HepG2 (cell line): ENCODE results near the gene PRSS53. TPM values are rescaled to one million over a fixed set of nuclear protein-coding genes. Genes with fewer than 3 reads are reported as not detected.
A peak's percentile ranks its signal among the peaks of the same experiment; 100 is the strongest.

Experiments used
- ATF3 ChIP-seq: sonication (generic); formaldehyde crosslinking; IDR thresholded peaks from 2 replicates; pipeline ENCODE4 v1.4.0; 2020; ENCODE audit warnings: missing genetic modification reagents
- DPF2 ChIP-seq: sonication (generic); formaldehyde crosslinking; IDR thresholded peaks from 2 replicates; pipeline ENCODE4 v1.4.0; 2020; ENCODE audit warnings: mild to moderate bottlenecking, low read depth, missing genetic modification reagents, borderline replicate concordance
- E2F2 ChIP-seq: sonication (generic); formaldehyde crosslinking; IDR thresholded peaks from 2 replicates; pipeline ENCODE4 v1.4.0; 2020; ENCODE audit warnings: missing genetic modification reagents, borderline replicate concordance
- EP300 ChIP-seq, 3 experiments: sonication (generic) in 1 of 3; formaldehyde crosslinking in 1 of 3; IDR thresholded peaks; 2 replicates each; pipeline versions ENCODE4 v1.5.1 to v1.6.1; 2011 to 2020; ENCODE audit warnings: low read depth in 2 of 3, low read length in 2 of 3, borderline replicate concordance in 1 of 3, improper control_type of control experiment in 1 of 3, mild to moderate bottlenecking in 1 of 3, missing genetic modification reagents in 1 of 3, moderate library complexity in 1 of 3
- FOSL1 ChIP-seq: sonication (generic); formaldehyde crosslinking; IDR thresholded peaks from 2 replicates; pipeline ENCODE4 v1.9.0; 2021; ENCODE audit warnings: missing genetic modification reagents, borderline replicate concordance
- GPN1 ChIP-seq: sonication (generic); formaldehyde crosslinking; IDR thresholded peaks from 2 replicates; pipeline ENCODE4 v1.5.1; 2020; ENCODE audit warnings: missing genetic modification reagents, borderline replicate concordance
- GTF3A ChIP-seq: sonication (generic); formaldehyde crosslinking; conservative IDR thresholded peaks from 2 replicates; pipeline ENCODE4 v1.4.0; 2020; ENCODE audit warnings: mild to moderate bottlenecking, missing genetic modification reagents
- JARID2 ChIP-seq: sonication (generic); formaldehyde crosslinking; IDR thresholded peaks from 2 replicates; pipeline ENCODE4 v1.8.1; 2023; ENCODE audit warnings: missing genetic modification reagents, inconsistent platforms; ENCODE audit not compliant: insufficient replicate concordance
- KLF11 ChIP-seq: IDR thresholded peaks from 2 replicates; pipeline ENCODE4 v1.6.1; 2016; ENCODE audit warnings: missing compliant biosample characterization
- NCOR1 ChIP-seq: fragments of 200-600 bp; sonication (generic); IDR thresholded peaks from 2 replicates; pipeline ENCODE4 v1.7.0; 2017; ENCODE audit warnings: antibody characterized with exemption, low read length, borderline replicate concordance
- SMAD9 ChIP-seq: sonication (generic); formaldehyde crosslinking; IDR thresholded peaks from 2 replicates; pipeline ENCODE4 v1.5.1; 2020; ENCODE audit warnings: mild to moderate bottlenecking, missing genetic modification reagents
- SPEN ChIP-seq: sonication (generic); formaldehyde crosslinking; IDR thresholded peaks from 2 replicates; pipeline ENCODE4 v1.5.1; 2020; ENCODE audit warnings: low read depth, mild to moderate bottlenecking, missing genetic modification reagents
- SYNCRIP ChIP-seq: fragments of 200-400 bp; formaldehyde crosslinking; IDR thresholded peaks from 2 replicates; pipeline ENCODE4 v1.6.1; 2018; ENCODE audit warnings: mild to moderate bottlenecking, low read depth, low read length; ENCODE audit not compliant: insufficient read depth
- TFAP4 ChIP-seq: sonication (generic); IDR thresholded peaks from 2 replicates; pipeline ENCODE4 v1.6.1; 2016; ENCODE audit warnings: low read depth, borderline replicate concordance
- ZMYM2 ChIP-seq: sonication (generic); formaldehyde crosslinking; IDR thresholded peaks from 2 replicates; pipeline ENCODE4 v1.8.0; 2022; ENCODE audit warnings: mild to moderate bottlenecking, missing genetic modification reagents
- ZNF160 ChIP-seq: sonication (generic); formaldehyde crosslinking; IDR thresholded peaks from 2 replicates; pipeline ENCODE4 v1.8.0; 2022; ENCODE audit warnings: mild to moderate bottlenecking, inconsistent platforms, missing genetic modification reagents
- ZNF235 ChIP-seq: sonication (generic); formaldehyde crosslinking; IDR thresholded peaks from 2 replicates; pipeline ENCODE4 v1.8.1; 2023; ENCODE audit warnings: mild to moderate bottlenecking, missing genetic modification reagents, borderline replicate concordance
- ZNF24 ChIP-seq: fragments of 450-650 bp; IDR thresholded peaks from 2 replicates; pipeline ENCODE4 v1.6.1; 2017; ENCODE audit warnings: antibody characterized with exemption, mild to moderate bottlenecking
- ZNF547 ChIP-seq: sonication (generic); formaldehyde crosslinking; IDR thresholded peaks from 2 replicates; pipeline ENCODE4 v1.5.1; 2020; ENCODE audit warnings: mild to moderate bottlenecking, missing genetic modification reagents
- ZNF652 ChIP-seq: IDR thresholded peaks from 2 replicates; pipeline ENCODE4 v1.6.1; 2016; ENCODE audit warnings: low read depth, borderline replicate concordance
- ZSCAN25 ChIP-seq: sonication (generic); formaldehyde crosslinking; IDR thresholded peaks from 2 replicates; pipeline ENCODE4 v1.8.0; 2022; ENCODE audit warnings: mild to moderate bottlenecking, missing genetic modification reagents
- polyA plus RNA-seq, 8 experiments: library from polyadenylated mRNA; depleted of rRNA in 3 of 8; stranded (reverse) in 7 of 8; unstranded in 1 of 8; fragments of >200 nt; fragmentation: Illumina TruSeq in 4 of 8; extraction: Trizol in 4 of 8; gene quantifications; 2 replicates each; pipeline versions ENCODE4 v1.2.1 to v1.2.3, GENCODE V29; 2011 to 2016; ENCODE audit warnings: low read depth in 4 of 8, missing spikeins in 1 of 8, mixed read lengths in 1 of 8; ENCODE audit not compliant: insufficient read depth in 1 of 8
- total RNA-seq, 5 experiments: library from RNA; depleted of rRNA; stranded (reverse); fragments of >200 nt; fragmentation: Illumina TruSeq; extraction: Trizol; gene quantifications; 2 replicates each; pipeline ENCODE4 v1.2.3, GENCODE V29; 2016; ENCODE audit warnings: low read depth in 1 of 5
- TF ChIP-seq, protein P1 (sequence below), 2 experiments: sonication (generic) in 1 of 2; formaldehyde crosslinking in 1 of 2; IDR thresholded peaks; 2 replicates each; pipeline versions ENCODE4 v1.4.0 to v1.6.1; 2018 to 2020; ENCODE audit warnings: missing genetic modification reagents in 2 of 2, borderline replicate concordance in 1 of 2, low read depth in 1 of 2, mild to moderate bottlenecking in 1 of 2, missing biosample characterization in 1 of 2
- TF ChIP-seq, protein P2 (sequence below): sonication (generic); formaldehyde crosslinking; IDR thresholded peaks from 2 replicates; pipeline ENCODE4 v1.4.0; 2020; ENCODE audit warnings: missing genetic modification reagents

Gene PRSS53
- total and polyA plus RNA-seq, 2 of the 13 experiments (the other 11 are each of a cell fraction or from before 2014, with no cell fraction given), result 2.2 to 7.4 TPM

DNA sequence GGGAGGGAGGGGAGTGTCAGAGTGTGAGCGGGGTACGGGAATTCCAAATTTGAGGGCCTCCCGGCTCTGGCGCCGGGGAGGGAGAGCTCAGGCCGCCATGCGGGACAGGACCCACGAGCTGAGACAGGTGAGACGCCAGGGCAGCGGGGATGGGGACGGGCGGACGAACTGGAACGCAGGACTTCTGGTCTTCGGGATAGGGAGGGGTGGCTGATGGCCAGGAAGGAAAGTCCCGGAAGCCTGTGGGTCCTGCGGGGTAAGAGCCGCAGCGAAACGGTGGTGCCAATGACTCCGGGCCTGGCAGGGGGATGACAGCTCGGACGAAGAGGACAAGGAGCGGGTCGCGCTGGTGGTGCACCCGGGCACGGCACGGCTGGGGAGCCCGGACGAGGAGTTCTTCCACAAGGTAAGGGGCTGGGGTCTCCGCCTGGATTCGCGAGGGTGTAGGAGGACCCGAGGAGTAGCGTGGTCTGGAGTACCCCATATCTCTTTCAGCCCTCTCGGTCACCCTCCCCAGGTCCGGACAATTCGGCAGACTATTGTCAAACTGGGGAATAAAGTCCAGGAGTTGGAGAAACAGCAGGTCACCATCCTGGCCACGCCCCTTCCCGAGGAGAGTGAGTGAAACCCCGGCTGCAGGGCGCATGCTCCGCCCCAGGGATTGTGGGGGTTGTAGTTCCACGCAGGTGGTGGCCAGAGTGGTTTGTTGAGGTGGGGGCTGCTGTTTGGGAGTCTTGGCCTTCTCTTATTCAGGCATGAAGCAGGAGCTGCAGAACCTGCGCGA, 54.8 kb downstream of the PRSS53 start (continued):
- TF ChIP-seq ZNF235 (peak; percentile 91; the same call in 1 of the 2 replicates), EP300 (IDR thresholded peaks at IDR 0.05; ENCODE audit: low read depth in 2 of 2, low read length in 2 of 2) (no peak), EP300 (CRISPR knock-in tag; IDR thresholded peaks at IDR 0.05; ENCODE audit: borderline replicate concordance) (no peak), ZNF547 (CRISPR knock-in tag) (no peak), GTF3A (CRISPR knock-in tag) (no peak), ZNF652 (CRISPR knock-in tag) (peak; percentile 11; the same call in 1 of the 2 replicates), ZNF24 (no peak), SYNCRIP (no peak), JARID2 (CRISPR knock-in tag) (no peak), SPEN (CRISPR knock-in tag) (0 out of 2 replicates have a peak, but pooled peaks have one; percentile 36), ATF3 (no peak), TFAP4 (peak; percentile 8; the same call in 1 of the 2 replicates), E2F2 (CRISPR knock-in tag) (0 out of 2 replicates have a peak, but pooled peaks have one; percentile 34), FOSL1 (no peak), ZNF160 (CRISPR knock-in tag) (peak; percentile 39; the same call in 1 of the 2 replicates), NCOR1 (no peak), GPN1 (CRISPR knock-in tag) (no peak), KLF11 (CRISPR knock-in tag) (peak; percentile 20), ZMYM2 (CRISPR knock-in tag) (no peak), ZSCAN25 (CRISPR knock-in tag) (0 out of 2 replicates have a peak, but pooled peaks have one; percentile 12), SMAD9 (CRISPR knock-in tag) (no peak), DPF2 (CRISPR knock-in tag) (no peak)
- TF ChIP-seq, protein P1, sequence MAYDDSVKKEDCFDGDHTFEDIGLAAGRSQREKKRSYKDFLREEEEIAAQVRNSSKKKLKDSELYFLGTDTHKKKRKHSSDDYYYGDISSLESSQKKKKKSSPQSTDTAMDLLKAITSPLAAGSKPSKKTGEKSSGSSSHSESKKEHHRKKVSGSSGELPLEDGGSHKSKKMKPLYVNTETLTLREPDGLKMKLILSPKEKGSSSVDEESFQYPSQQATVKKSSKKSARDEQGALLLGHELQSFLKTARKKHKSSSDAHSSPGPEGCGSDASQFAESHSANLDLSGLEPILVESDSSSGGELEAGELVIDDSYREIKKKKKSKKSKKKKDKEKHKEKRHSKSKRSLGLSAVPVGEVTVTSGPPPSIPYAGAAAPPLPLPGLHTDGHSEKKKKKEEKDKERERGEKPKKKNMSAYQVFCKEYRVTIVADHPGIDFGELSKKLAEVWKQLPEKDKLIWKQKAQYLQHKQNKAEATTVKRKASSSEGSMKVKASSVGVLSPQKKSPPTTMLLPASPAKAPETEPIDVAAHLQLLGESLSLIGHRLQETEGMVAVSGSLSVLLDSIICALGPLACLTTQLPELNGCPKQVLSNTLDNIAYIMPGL (CRISPR knock-in tag; IDR thresholded peaks at IDR 0.05; ENCODE audit: borderline replicate concordance in 1 of 2, low read depth in 1 of 2), result peak in 1 of 2 experiments; percentile 85; a peak in 1 of 4 replicates
- TF ChIP-seq, protein P2, sequence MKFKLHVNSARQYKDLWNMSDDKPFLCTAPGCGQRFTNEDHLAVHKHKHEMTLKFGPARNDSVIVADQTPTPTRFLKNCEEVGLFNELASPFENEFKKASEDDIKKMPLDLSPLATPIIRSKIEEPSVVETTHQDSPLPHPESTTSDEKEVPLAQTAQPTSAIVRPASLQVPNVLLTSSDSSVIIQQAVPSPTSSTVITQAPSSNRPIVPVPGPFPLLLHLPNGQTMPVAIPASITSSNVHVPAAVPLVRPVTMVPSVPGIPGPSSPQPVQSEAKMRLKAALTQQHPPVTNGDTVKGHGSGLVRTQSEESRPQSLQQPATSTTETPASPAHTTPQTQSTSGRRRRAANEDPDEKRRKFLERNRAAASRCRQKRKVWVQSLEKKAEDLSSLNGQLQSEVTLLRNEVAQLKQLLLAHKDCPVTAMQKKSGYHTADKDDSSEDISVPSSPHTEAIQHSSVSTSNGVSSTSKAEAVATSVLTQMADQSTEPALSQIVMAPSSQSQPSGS (CRISPR knock-in tag), result no peak
